GM12892 (cell line): ENCODE data around the gene ALDOC.
A peak's percentile ranks its signal among the peaks of the same experiment; 100 is the strongest.

Experiments
- DNase-seq: peaks from one replicate; pipeline ENCODE4 v3.0.0; 2011; ENCODE audit not compliant: insufficient read length
- FAIRE-seq: peaks from 2 replicates; lab custom pipeline; 2011; peaks lifted over from hg19 to GRCh38; lab: Jason Lieb, UNC
- POLR2A ChIP-seq: IDR thresholded peaks from 2 replicates; pipeline ENCODE4 v1.6.1; 2011; ENCODE audit warnings: low read depth, low read length, control low read depth
- POLR2AphosphoS5 ChIP-seq: IDR thresholded peaks from 2 replicates; pipeline ENCODE4 v1.6.1; 2011; ENCODE audit warnings: low read depth, low read length, control low read depth
- TAF1 ChIP-seq: IDR thresholded peaks from 2 replicates; pipeline ENCODE4 v1.6.1; 2011; ENCODE audit warnings: low read depth, mild to moderate bottlenecking, control low read depth, low read length, borderline replicate concordance

Gene ALDOC

DNA sequence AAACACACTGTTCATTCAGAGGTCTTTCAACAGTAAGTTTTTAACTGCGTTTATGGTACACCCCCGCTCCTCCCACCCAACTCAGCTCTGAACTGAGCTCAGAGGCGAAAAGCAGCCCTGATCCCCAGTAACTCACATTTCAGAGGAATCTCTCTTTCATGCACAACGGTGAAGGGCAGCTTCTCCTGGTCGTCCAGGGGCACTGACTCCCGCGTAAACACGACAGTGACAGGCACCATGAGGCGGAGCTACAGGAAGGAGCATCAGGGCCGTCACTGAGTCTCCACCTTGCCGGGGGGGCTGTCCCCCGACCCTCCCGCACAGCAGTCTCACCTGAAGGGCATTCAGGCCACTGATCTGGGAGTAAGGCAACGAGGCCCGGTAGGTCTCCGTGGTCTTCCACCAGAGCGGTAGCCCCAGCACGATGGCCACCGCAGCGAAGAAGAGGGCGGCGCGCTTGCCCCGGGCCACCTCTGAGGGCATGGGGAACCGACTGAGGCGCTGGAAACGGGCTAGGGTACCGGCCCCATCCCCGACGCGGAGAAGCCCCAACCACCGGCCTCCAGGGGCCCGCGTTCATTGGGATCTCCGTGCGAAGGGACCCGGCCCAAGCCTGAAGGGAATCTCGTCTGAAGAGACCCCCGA lies 5.9 kb downstream of the ALDOC start:
- DNase-seq (peak; percentile 48), FAIRE-seq (peak; percentile 92)
- TF ChIP-seq POLR2A (no peak), TAF1 (0 out of 2 replicates have a peak, but pooled peaks have one; percentile 19), POLR2AphosphoS5 (no peak; the same call in 1 of the 2 replicates)

DNA sequence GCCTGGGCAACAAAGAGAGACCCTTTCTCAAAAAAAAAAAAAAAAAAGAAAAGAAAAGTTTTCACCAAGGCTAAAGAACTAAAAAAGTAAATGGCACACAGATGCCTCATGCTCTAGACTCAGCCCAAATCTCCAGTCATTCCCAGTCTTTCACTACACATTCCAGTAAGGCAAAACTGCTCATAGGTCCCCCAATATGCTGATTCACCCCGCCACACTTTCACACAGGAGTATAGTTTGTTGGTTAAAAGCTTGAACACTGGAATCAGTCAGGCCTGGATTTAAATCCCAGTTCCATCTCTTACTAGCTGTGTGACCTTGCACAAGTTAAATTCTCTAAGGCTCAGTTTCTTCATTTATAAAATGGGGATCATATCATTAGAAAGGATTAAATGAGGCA lies 7.2 kb downstream of the ALDOC start:
- no peak for TF ChIP-seq POLR2A
- TF ChIP-seq POLR2AphosphoS5: no peak
- TF ChIP-seq TAF1: no peak
- DNase-seq (no peak), FAIRE-seq (no peak)

DNA sequence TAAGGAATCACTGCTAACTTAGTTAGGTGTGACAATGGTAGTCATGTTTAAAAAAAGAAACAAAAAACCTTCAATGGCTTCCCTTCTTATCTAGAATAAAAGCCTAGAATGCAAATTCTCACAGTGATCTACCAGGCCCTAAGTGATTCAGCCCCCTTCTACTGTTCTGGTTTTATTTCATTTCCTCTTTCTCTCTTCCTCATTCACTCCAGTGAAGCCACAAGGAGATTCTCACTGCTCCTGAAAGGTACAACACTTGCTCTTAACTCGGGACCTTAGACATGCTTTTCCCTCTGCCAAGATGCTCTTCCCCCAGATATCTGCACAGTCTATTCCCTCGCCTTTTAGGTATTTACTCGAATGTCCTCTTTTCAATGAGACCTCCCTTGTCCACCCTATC lies 9.1 kb downstream of the ALDOC start:
- DNase-seq (peak; percentile 31), FAIRE-seq (peak; percentile 69)
- no peak for TF ChIP-seq TAF1
- TF ChIP-seq POLR2A: no peak; the same call in 1 of the 2 replicates

DNA sequence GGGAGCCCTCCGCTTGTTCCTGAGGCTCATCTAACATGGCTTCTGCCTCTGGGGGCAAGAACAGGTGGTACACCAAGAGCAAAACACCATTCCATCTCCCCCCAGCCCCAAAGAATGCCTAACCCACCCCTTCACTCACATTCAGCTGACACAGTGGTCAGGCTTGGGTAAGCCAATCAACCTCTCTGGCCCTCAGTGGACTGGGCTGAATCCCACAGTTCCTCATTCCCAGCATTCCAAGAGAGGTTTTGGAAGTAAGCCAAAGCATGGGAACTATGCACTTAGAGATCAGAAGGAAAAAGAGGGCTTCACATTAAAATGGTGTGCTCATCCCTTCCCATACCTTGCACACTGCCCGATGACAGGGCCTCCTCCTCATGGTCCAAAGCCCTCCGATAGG lies 13.2 kb downstream of the ALDOC start:
- TF ChIP-seq TAF1 (no peak), POLR2AphosphoS5 (no peak), POLR2A (no peak)
- FAIRE-seq (no peak), DNase-seq (no peak)

DNA sequence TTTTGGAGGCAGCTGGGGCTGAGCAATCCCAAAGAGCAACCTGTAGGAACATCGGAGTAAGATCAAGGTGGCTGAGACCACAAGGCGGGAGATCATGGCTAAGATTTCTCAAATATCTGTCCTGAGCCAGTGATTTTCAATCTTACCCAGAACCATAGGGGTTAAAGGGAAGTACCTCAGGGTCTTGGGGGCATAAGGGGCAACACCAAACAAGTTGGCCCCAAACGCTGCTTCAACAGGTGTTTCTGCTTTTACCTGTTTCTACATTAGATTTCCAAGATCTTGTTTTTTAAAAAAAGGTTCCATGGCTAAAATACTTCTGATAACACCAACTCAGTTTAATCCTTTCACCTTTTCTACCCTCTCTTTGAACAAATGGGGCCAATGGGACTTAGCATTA lies 21.7 kb downstream of the ALDOC start:
- DNase-seq: no peak
- no peak for FAIRE-seq
- TF ChIP-seq POLR2AphosphoS5 (no peak), POLR2A (no peak), TAF1 (no peak)

DNA sequence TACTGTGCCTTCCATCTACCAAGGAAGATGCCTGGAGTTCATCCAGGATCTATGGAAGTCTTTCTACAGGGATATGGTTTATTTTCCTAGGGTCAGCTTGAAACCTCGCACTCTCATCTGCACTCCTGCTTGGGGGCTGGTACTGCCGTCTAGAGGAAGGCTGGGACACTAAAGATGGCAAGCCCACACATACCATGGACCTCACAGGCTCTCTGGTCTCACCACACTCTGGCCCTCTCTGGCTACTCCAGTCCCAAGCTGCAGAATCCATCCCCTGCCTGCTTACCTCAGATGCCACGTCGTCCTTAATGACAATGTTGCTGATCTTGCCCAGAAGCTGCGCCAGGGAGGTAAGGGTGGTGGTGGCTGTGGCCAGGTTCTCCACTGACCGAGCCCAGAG lies 22.1 kb downstream of the ALDOC start:
- FAIRE-seq: no peak

DNA sequence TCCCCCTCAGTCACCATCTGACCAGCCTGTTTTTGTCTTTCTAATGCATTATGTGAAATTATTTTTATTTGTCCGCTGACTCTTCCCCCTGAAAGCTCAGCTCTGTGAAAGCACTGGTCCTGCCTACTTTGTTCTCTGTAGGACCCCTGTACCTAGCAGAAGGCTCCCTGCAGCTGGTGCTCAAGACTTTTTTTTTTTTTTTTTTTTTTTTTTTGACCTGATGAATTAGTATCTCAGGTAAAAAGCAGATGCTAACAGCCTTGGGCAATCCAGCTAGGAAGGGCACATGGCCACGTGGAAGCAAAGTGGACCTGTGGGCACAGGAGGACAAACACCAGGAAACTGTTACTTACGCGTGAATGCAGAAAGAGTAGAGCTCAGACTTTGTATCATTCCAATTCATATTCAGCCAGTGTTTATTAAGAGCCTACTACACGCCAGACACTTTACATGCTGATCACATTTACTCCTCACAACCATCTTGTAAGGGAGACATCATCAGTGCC lies 23.6 kb downstream of the ALDOC start:
- FAIRE-seq (no peak), DNase-seq (no peak)
- TF ChIP-seq TAF1 (no peak), POLR2A (no peak), POLR2AphosphoS5 (no peak)

More for the DNA sequence above, 22.1 kb downstream of the ALDOC start:
- TF ChIP-seq TAF1 (no peak), POLR2AphosphoS5 (no peak), POLR2A (no peak)
- no peak for DNase-seq

DNA sequence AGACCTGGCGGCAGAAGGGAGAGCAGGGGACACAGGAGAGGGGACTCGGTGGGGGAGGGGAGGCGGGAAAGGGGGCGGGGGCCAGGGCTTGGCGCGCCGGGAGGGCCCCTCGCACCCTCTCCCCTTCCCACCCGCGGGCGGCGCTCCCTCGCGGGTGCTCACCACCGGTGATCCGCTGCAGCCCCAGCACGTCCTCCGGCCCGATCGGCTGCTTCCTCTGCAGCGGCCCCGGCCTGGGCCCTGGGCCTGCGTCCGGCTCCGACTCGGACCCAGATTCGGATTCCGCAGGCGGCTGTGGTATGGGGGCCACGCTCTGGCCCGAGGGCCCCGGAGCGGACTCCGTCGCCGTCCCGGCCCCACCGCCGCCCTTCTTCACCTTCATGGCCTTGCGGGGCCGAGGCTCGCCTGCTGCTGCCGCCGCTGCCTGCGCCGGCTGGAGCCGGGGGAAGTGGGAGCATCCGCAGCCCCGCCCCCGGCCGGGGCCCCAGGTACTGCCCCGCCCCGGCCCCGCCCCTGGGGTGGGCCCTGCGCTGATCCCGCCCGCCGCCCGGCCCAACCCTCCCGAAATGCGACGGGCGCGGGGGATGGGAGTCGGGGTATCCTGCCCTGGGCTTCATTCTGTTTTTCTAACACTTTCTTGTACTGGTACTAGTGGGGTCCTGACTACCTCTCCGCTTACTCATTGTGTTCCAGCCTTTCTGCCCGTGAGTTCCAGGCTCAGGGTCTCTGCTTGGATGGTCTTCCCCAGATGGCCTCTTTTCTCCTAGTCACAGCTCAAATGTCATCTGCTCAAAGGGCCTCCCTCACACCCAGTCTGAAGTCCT lies 24.3 kb downstream of the ALDOC start, which contains the start of gene UNC119:
UNC119 (minus strand) TSS at position 449 of the 824 bp plus-strand sequence; CDS start at position 382, 67 bp downstream.
- TF ChIP-seq TAF1 (peak; percentile 74; the same call in 1 of the 2 replicates), POLR2AphosphoS5 (0 out of 2 replicates have a peak, but pooled peaks have one; percentile 37), POLR2A (peak; percentile 81)
- DNase-seq (peak; percentile 90), FAIRE-seq (peak; percentile 40)

DNA sequence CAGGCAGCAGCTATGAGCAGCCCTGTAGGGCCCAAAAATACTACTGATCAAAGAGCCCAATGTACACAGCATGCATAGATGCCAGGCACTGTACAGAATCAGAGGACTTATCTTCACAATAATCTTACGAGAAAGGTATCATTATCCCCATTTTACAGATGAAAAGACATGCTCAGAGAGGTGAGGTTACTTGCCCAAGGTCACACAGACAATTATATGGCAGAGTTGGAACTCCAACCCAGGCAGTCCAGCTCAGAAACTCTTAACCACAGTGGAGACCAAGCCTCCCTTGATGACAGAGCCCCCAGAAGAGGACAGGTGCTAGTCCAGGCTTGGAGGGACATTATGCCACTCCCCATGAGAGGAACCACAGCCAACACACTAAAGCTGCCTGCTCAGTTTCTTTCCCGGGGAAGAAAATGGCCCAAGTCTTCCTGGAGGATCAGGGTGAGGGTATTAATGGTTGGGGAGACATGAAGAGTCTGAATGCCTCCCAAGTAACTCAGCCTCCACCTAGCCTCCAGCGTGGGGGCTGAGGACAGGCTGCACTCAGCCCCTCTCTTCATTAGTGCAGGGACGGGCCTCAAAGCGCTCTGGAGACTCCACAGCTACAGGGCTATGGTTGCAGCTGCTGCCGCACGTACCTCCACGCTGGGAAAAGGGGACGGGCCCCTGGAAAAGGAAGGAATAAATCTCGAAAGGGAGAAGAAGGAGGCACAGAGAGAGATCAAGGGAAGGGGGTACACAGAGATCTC lies 25.1 kb downstream of the ALDOC start:
- DNase-seq (no peak), FAIRE-seq (no peak)
- TF ChIP-seq TAF1: no peak
- no peak for TF ChIP-seq POLR2AphosphoS5
- TF ChIP-seq POLR2A: no peak

DNA sequence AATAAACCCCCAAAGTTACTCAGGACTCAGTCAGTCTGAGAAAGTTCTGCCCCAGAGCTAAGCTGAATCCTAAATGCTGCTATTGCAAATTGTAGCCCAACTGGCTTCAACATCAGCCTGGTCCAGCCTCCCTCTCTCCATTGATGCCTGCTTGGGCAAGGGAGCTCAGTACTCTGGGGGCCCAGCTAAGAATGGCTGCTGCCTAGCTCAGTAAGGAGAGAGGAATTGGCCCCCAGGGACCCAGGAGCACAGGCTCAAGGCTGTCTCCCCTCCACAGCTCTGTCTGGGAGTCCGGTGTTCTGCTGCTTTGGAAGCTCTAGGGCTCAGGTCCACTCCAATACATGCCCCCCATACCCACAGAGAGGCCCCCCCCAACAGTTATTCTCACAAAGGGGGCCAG lies 25.8 kb downstream of the ALDOC start:
- DNase-seq: no peak
- FAIRE-seq: no peak
- TF ChIP-seq POLR2AphosphoS5 (no peak), TAF1 (no peak), POLR2A (no peak)
